Lower leg skin (tissue), 4 donors: Measurements from ENCODE around the gene RBM47. TPM values are rescaled to one million over a fixed set of nuclear protein-coding genes. Genes with fewer than 3 reads are reported as not detected.

Experiments used
- DNase-seq, 2 donors: peaks; one replicate each; pipeline ENCODE4 v3.0.0-alpha.2; 2019; ENCODE audit warnings: low spot score in 2 of 2
- H3K4me3 ChIP-seq: fragments of 200-600 bp; sonication (generic); 2 replicates; pipeline ENCODE4 v1.5.1; 2017; ENCODE audit warnings: mild to moderate bottlenecking, low read depth; ENCODE audit not compliant: poor library complexity, severe bottlenecking
- POLR2A ChIP-seq, 2 donors: fragments of 450-650 bp; IDR thresholded peaks; one replicate each; pipeline ENCODE4 v1.6.1; 2016 to 2017; ENCODE audit warnings: antibody characterized with exemption in 2 of 2, mild to moderate bottlenecking in 1 of 2, moderate library complexity in 1 of 2
- WGBS, 2 donors: methylation state at CpG; one replicate each; pipeline ENCODE4 v1.1.5; 2018; 5-methylcytosine and 5-hydroxymethylcytosine counted together
- intact Hi-C: fragments of 100-400 bp; cut with DNase I; formaldehyde crosslinking; loops from one replicate; pipeline ENCODE4 v1.15.0; 2023; ENCODE audit warnings: low total_unique reads
- total RNA-seq, 4 donors: library from RNA; depleted of rRNA; stranded (reverse); fragments of >200 nt; gene quantifications; one replicate each; pipeline ENCODE4 v1.1.0, GENCODE V29; 2016
- TF ChIP-seq, protein P1 (sequence below), 3 donors: fragments of 450-650 bp; IDR thresholded peaks; one replicate each; pipeline ENCODE4 v1.5.1; 2016; ENCODE audit warnings: antibody characterized with exemption in 3 of 3, mild to moderate bottlenecking in 3 of 3, moderate library complexity in 2 of 3

Gene RBM47
- total RNA-seq, 4 donors from 2014 or later, result 38.4 to 73.8 (median 46.9) TPM

DNA sequence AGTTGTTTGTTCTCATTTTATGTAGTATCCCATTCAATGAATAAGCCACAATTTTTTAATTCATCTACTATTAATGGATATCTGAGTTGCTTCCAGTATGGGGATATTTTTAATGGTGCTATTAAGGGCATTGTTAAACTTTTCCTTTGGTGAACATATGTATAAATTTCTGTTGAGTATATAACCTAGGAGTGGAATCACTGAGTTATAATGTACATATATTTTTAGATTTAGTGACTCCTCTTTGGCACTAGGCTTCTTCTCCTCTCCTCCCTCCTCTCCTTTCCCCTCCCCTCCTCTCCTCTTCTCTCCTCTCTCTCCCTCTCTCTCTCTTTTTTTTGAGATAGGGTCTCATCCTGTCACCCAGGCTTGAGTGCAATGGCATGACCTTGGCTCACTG is 26.4 kb downstream of the RBM47 start:
- no peak for DNase-seq
- intact Hi-C loops, result no loop called here
- H3K4me3 ChIP-seq, result no peak overlapping the region
- TF ChIP-seq POLR2A (IDR thresholded peaks at IDR 0.05), result no peak
- TF ChIP-seq, protein P1, sequence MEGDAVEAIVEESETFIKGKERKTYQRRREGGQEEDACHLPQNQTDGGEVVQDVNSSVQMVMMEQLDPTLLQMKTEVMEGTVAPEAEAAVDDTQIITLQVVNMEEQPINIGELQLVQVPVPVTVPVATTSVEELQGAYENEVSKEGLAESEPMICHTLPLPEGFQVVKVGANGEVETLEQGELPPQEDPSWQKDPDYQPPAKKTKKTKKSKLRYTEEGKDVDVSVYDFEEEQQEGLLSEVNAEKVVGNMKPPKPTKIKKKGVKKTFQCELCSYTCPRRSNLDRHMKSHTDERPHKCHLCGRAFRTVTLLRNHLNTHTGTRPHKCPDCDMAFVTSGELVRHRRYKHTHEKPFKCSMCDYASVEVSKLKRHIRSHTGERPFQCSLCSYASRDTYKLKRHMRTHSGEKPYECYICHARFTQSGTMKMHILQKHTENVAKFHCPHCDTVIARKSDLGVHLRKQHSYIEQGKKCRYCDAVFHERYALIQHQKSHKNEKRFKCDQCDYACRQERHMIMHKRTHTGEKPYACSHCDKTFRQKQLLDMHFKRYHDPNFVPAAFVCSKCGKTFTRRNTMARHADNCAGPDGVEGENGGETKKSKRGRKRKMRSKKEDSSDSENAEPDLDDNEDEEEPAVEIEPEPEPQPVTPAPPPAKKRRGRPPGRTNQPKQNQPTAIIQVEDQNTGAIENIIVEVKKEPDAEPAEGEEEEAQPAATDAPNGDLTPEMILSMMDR (IDR thresholded peaks at IDR 0.05), result no peak

DNA sequence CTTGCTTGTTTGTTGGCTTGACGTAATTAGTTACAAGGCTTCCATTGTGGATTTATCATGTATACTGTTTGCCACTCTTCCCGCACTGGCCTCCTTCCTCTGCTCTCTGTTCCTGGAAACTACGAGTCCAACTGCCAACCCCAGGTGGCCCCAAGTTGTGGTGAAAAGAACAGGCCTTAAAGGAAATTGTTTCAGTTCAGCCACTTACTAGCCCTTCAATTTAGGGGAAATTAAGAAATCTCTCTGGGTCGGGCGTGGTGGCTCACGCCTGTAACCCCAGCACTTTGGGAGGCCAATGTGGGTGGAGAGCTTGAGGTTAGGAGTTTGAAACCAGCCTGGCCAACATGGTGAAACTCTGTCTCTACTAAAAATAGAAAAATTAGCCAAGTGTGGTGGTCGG is 28.0 kb downstream of the RBM47 start:
- TF ChIP-seq, protein P1 (IDR thresholded peaks at IDR 0.05), result no peak
- TF ChIP-seq POLR2A (IDR thresholded peaks at IDR 0.05), result no peak
- intact Hi-C loops, result no loop called here
- no peak overlapping the region for H3K4me3 ChIP-seq
- no peak for DNase-seq
- 83 to 86% methylated on average over 7 of the region's 7 CpGs for WGBS, 2 donors

DNA sequence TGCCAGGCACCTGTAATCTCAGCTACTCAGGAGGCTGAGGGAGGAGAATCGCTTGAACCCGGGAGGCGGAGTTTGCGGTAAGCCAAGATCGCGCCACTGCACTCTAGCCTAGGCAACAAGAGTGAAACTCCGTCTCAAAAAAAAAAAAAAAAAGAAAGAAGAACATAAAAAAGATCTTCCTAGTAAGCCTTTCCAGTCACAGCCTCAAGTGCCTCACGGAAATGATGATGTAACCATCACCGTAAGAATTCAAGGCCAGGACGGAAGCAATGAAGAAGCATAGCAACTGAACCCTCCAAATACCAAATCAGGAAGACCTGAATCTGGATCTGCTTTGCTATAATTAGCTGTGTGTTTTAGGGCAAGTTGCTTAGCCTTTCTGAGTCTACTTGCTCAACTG is 28.8 kb downstream of the RBM47 start:
- intact Hi-C loops, result no loop called here
- DNase-seq, result no peak

DNA sequence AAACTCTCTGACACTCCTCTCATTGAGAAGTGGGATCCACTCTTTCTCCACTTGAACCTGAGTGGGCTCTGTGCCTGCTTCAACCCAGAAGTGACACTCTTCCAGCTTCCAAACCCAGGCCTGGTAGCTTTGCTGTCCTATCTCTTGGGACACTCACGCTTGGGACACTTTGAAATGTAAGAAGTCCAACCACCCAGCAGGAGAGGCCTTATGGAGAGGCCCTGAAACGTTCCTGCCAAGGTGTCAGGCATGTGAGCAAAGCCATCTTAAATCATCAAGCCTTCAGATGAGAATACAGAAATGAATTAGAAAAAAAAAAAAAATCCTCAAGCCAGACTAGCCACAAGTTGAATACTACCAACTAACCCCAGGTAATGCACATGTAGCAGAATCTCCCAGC is 30.2 kb downstream of the RBM47 start:
- TF ChIP-seq, protein P1 (IDR thresholded peaks at IDR 0.05), result no peak
- TF ChIP-seq POLR2A (IDR thresholded peaks at IDR 0.05), result no peak
- intact Hi-C loops, result no loop called here
- H3K4me3 ChIP-seq, result no peak overlapping the region
- no peak for DNase-seq
- 72 to 76% methylated on average over 2 of the region's 2 CpGs for WGBS, 2 donors

More for the DNA sequence above, 28.8 kb downstream of the RBM47 start:
- 85 to 91% methylated on average over 10 of the region's 10 CpGs for WGBS, 2 donors
- TF ChIP-seq, protein P1 (IDR thresholded peaks at IDR 0.05), result no peak
- no peak overlapping the region for H3K4me3 ChIP-seq

DNA sequence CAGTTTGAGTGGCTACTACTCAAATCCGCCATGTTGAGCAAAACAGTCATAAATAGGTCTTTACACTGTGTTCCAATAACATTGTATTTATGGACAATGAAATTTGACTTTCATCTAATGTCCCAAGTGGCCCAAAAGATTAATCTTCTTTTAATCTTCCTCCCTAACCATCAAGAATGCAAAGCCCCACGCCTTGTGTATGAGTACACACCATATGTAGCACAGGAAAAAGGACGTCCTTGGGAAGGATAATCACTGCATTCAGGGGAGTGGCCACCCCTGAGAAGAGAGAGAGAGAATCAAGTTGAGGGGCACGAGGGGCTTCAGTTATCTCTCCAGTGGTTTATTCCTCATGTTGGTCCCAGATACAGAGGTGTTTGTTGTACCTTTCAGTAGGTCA is 33.1 kb downstream of the RBM47 start:
- intact Hi-C loops, result no loop called here
- no peak overlapping the region for H3K4me3 ChIP-seq
- TF ChIP-seq POLR2A (IDR thresholded peaks at IDR 0.05), result no peak
- TF ChIP-seq, protein P1 (IDR thresholded peaks at IDR 0.05), result no peak
- DNase-seq, result no peak
- WGBS, 2 donors, result 75 to 78% methylated on average over 4 of the region's 4 CpGs

DNA sequence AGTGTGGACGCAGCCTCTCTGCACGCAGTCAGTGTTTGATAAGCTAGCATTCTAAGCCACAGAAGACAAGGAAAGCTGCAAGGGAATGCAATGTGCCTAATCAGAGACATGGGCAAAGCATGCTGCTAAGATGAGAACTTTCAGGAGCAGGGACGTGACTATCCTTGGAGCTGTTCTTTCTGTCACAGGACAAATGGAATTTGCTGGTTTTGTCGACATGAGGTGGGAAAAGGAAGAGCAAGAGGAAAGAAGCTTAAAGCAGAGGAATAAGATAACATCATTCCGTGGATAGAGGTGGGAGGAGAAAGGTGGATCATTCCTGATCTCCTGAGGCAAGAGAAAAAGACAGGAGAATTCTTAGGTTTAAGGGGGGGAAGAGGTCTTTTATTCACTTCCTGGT is 33.7 kb downstream of the RBM47 start:
- intact Hi-C loops, result no loop called here
- TF ChIP-seq, protein P1 (IDR thresholded peaks at IDR 0.05), result no peak
- no peak for TF ChIP-seq POLR2A (IDR thresholded peaks at IDR 0.05)
- DNase-seq, result no peak
- H3K4me3 ChIP-seq, result no peak overlapping the region
- 83% methylated on average over 5 of the region's 5 CpGs for WGBS, 2 donors
